IgD-negative memory B cell (primary cell): Measurements from ENCODE around the gene SQOR. TPM values are rescaled to one million over a fixed set of nuclear protein-coding genes. Genes with fewer than 3 reads are reported as not detected.
A peak's percentile ranks its signal among the peaks of the same experiment; 100 is the strongest.
"Not testable (repeated sequence)": the region's sequence is repeated elsewhere in the genome, so short reads cannot be mapped to it uniquely, and the experiment has no call there.

Experiments used
- H3K27ac Mint-ChIP-seq, 3 donors: one replicate each; pipeline ENCODE4 v1.8.0; 2020 to 2022; ENCODE audit warnings: mild to moderate bottlenecking in 3 of 3, mixed read lengths in 3 of 3, moderate library complexity in 1 of 3
- H3K27me3 Mint-ChIP-seq: one replicate; pipeline ENCODE4 v1.8.0; 2021; ENCODE audit warnings: mixed read lengths
- H3K36me3 Mint-ChIP-seq: one replicate; pipeline ENCODE4 v1.8.0; 2020; ENCODE audit warnings: mild to moderate bottlenecking, mixed read lengths
- H3K4me1 Mint-ChIP-seq, 3 donors: one replicate each; pipeline ENCODE4 v1.8.0; 2020 to 2022; ENCODE audit warnings: mixed read lengths in 3 of 3, mild to moderate bottlenecking in 1 of 3
- H3K4me3 Mint-ChIP-seq, 4 donors: one replicate each; pipeline ENCODE4 v1.8.0; 2020 to 2022; ENCODE audit warnings: mild to moderate bottlenecking in 4 of 4, mixed read lengths in 4 of 4, moderate library complexity in 3 of 4
- H3K9me3 Mint-ChIP-seq, 3 donors: one replicate each; pipeline ENCODE4 v1.8.0; 2020 to 2021; ENCODE audit warnings: mixed read lengths in 3 of 3, mild to moderate bottlenecking in 1 of 3
- polyA plus RNA-seq: library from polyadenylated mRNA; unstranded; fragments of 300-500 nt; fragmentation: Illumina TruSeq; gene quantifications from one replicate; pipeline ENCODE4 v1.2.3, GENCODE V29; 2021

SQOR gene
- polyA plus RNA-seq, 1 donor from 2014 or later: 62.6 TPM

GRCh38 chr15:45641999-45642932 is 7.4 kb downstream of the SQOR start:
- Mint-ChIP-seq H3K4me1 (peaks cover 26 to 51% (median 27%) of the 10 kb centered on the region in 3 donors), H3K27me3 (no peaks in the 10 kb centered on the region), H3K27ac (no peak overlapping the region), H3K4me3 (no peak overlapping the region), H3K36me3 (peaks cover 10% of the 10 kb centered on the region), H3K9me3 (no peaks in the 10 kb centered on the region)

DNA sequence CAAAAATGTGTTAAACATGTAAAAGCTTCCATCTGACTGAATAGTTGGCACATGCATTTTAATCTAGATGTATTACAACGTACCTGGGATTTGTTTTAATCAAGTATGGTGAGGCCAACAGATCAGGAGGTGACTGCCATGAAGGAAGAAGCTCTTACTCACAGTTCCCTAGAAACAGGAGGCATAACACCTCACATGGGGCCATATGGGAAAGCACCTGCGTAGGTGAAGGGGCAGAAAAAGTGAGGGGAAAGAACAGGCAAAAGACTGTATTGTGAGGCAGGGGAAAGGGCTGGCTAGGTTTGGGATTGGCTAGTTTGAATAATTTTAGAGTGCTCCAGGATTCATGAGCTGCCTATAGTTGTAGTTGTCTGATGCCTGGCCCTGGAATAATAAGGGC is 9.6 kb downstream of the SQOR start:
- H3K27ac Mint-ChIP-seq: no peak overlapping the region
- peaks cover 18 to 44% (median 26%) of the 10 kb centered on the region in 3 donors for H3K4me1 Mint-ChIP-seq
- H3K27me3 Mint-ChIP-seq: no peaks in the 10 kb centered on the region
- peaks cover 6% of the 10 kb centered on the region for H3K36me3 Mint-ChIP-seq
- peak overlapping the region in 1 of 4 donors; percentile 49 for H3K4me3 Mint-ChIP-seq
- no peaks in the 10 kb centered on the region for H3K9me3 Mint-ChIP-seq

- Mint-ChIP-seq H3K9me3 (no peaks in the 10 kb centered on the region), H3K4me1 (peaks cover 19 to 46% (median 25%) of the 10 kb centered on the region in 3 donors), H3K4me3 (peak overlapping the region in 1 of 4 donors; percentile 29)
Observed at GRCh38 chr15:45645026-45645980, 10.5 kb downstream of the SQOR start.

GRCh38 chr15:45646220-45646619 is 11.4 kb downstream of the SQOR start:
- Mint-ChIP-seq H3K9me3 (no peaks in the 10 kb centered on the region), H3K36me3 (peaks cover 7% of the 10 kb centered on the region), H3K4me3 (peak overlapping the region in 1 of 4 donors; percentile 31), H3K27ac (no peak overlapping the region), H3K27me3 (no peaks in the 10 kb centered on the region), H3K4me1 (peaks cover 20 to 48% (median 26%) of the 10 kb centered on the region in 3 donors)

More at GRCh38 chr15:45645026-45645980, 10.5 kb downstream of the SQOR start:
- H3K36me3 Mint-ChIP-seq: peaks cover 6% of the 10 kb centered on the region
- no peaks in the 10 kb centered on the region for H3K27me3 Mint-ChIP-seq
- peak overlapping the region in 1 of 3 donors; percentile 18 for H3K27ac Mint-ChIP-seq

DNA sequence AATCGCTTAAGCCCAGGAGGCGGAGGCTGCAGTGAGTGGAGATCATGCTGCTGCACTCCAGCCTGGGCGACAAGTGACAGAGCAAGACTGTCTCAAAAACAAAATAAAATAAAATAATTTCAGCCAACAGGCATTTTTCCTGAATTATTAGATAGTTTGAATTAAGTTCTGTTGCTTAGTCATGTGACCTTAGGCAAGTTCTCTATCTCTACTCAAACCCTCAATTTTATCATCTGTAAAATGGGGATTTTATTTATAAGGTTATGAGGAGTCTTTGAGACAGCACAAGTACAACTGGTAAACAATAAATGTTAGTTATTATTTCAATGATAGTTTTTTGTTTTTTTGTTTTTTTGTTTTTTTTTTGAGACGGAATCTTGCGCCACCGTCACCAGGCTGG is 13.0 kb downstream of the SQOR start:
- H3K36me3 Mint-ChIP-seq: peaks cover 14% of the 10 kb centered on the region
- H3K27me3 Mint-ChIP-seq: no peaks in the 10 kb centered on the region
- no peak overlapping the region for H3K27ac Mint-ChIP-seq
- no peaks in the 10 kb centered on the region for H3K9me3 Mint-ChIP-seq
- no peak overlapping the region for H3K4me3 Mint-ChIP-seq
- H3K4me1 Mint-ChIP-seq: peaks cover 16 to 47% (median 22%) of the 10 kb centered on the region in 3 donors

GRCh38 chr15:45648521-45649200 is 13.8 kb downstream of the SQOR start:
- H3K36me3 Mint-ChIP-seq: peaks cover 14% of the 10 kb centered on the region
- no peak overlapping the region for H3K27ac Mint-ChIP-seq
- peak overlapping the region in 1 of 4 donors; percentile 54 for H3K4me3 Mint-ChIP-seq
- no peaks in the 10 kb centered on the region for H3K9me3 Mint-ChIP-seq
- H3K27me3 Mint-ChIP-seq: no peaks in the 10 kb centered on the region
- H3K4me1 Mint-ChIP-seq: peaks cover 18 to 48% (median 28%) of the 10 kb centered on the region in 3 donors

- peaks cover 22 to 49% (median 28%) of the 10 kb centered on the region in 3 donors for H3K4me1 Mint-ChIP-seq
- not testable (repeated sequence) for H3K9me3 Mint-ChIP-seq, H3K27ac Mint-ChIP-seq, H3K27me3 Mint-ChIP-seq
- H3K36me3 Mint-ChIP-seq: peaks cover 14% of the 10 kb centered on the region
- peak overlapping the region in 1 of 4 donors; percentile 41 for H3K4me3 Mint-ChIP-seq
Observed at GRCh38 chr15:45650007-45650406, 15.2 kb downstream of the SQOR start.

- Mint-ChIP-seq H3K9me3 (peaks cover 0 to 2% (median 0%) of the 10 kb centered on the region in 3 donors), H3K36me3 (peaks cover 13% of the 10 kb centered on the region), H3K27ac (no peak overlapping the region), H3K27me3 (no peaks in the 10 kb centered on the region), H3K4me1 (peaks cover 20 to 43% (median 28%) of the 10 kb centered on the region in 3 donors), H3K4me3 (no peak overlapping the region)
Observed at GRCh38 chr15:45650889-45651525, 16.2 kb downstream of the SQOR start.

DNA sequence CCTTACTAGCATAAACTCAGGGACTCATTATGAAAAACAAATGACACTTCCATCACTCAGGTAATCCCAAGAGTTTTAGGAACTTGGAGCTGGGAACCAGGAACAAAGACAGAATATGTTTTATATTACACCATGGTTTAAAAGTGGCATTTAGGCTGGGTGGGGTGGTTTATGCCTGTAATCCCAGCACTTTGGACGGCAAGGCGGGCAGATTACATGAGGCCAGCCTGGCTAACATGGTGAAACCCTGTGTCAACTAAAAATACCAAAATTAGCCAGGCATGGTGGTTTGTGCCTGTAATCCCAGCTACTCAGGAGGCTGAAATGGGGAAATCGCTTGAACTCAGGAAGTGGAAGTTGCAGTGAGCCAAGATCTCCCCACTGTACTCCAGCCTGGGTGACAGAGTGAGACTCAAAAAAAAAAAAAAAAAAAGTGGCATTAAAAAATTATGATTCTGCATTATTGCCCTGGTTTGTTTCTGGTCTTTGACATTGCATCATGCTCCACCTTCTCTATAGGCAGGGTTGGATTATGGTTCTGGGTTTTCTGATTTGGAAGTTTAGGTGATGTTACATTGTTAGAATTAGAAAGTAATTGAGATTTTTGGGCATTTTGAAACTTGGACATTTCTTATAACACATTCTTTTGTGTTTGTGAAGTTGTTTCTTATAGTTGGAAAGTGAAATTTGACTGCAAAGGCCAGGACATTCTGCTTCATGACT is 19.0 kb downstream of the SQOR start:
- no peak overlapping the region for H3K27ac Mint-ChIP-seq
- H3K9me3 Mint-ChIP-seq: peaks cover 0 to 2% (median 0%) of the 10 kb centered on the region in 3 donors
- no peak overlapping the region for H3K4me3 Mint-ChIP-seq
- H3K27me3 Mint-ChIP-seq: no peaks in the 10 kb centered on the region
- H3K36me3 Mint-ChIP-seq: peaks cover 13% of the 10 kb centered on the region
- peaks cover 14 to 38% (median 24%) of the 10 kb centered on the region in 3 donors for H3K4me1 Mint-ChIP-seq

- H3K36me3 Mint-ChIP-seq: peaks cover 14% of the 10 kb centered on the region
- H3K4me1 Mint-ChIP-seq: peaks cover 11 to 34% (median 22%) of the 10 kb centered on the region in 3 donors
- H3K9me3 Mint-ChIP-seq: peaks cover 0 to 2% (median 0%) of the 10 kb centered on the region in 3 donors
- H3K27ac Mint-ChIP-seq: peak overlapping the region in 1 of 3 donors; percentile 1
- H3K27me3 Mint-ChIP-seq: no peaks in the 10 kb centered on the region
- H3K4me3 Mint-ChIP-seq: peak overlapping the region in 1 of 4 donors; percentile 46
Observed at GRCh38 chr15:45654749-45655148, 19.9 kb downstream of the SQOR start.

DNA sequence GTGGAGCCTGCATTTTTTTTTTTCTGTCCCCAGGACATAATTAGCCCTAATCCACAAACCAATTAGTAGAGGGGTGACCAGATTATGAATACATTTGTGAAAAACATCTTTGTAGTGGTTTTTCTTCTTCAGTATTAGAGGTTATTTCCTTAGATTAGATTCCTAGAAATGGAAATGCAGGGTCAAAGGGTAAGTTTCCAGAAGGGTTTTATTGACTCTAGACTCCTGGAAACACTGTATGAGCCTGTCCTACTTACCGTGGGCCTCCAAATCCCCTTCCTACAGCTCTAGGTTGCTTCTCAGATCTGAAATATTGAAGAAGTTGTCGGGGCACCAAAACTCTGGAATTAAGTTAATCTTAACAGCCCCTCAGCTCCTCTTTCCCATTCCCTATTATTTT is 22.4 kb downstream of the SQOR start:
- Mint-ChIP-seq H3K27ac (peak overlapping the region in 1 of 3 donors; percentile 59), H3K4me3 (no peak overlapping the region), H3K27me3 (no peaks in the 10 kb centered on the region), H3K4me1 (peaks cover 8 to 26% (median 17%) of the 10 kb centered on the region in 3 donors), H3K36me3 (peaks cover 11% of the 10 kb centered on the region), H3K9me3 (peaks cover 0 to 2% (median 0%) of the 10 kb centered on the region in 3 donors)

DNA sequence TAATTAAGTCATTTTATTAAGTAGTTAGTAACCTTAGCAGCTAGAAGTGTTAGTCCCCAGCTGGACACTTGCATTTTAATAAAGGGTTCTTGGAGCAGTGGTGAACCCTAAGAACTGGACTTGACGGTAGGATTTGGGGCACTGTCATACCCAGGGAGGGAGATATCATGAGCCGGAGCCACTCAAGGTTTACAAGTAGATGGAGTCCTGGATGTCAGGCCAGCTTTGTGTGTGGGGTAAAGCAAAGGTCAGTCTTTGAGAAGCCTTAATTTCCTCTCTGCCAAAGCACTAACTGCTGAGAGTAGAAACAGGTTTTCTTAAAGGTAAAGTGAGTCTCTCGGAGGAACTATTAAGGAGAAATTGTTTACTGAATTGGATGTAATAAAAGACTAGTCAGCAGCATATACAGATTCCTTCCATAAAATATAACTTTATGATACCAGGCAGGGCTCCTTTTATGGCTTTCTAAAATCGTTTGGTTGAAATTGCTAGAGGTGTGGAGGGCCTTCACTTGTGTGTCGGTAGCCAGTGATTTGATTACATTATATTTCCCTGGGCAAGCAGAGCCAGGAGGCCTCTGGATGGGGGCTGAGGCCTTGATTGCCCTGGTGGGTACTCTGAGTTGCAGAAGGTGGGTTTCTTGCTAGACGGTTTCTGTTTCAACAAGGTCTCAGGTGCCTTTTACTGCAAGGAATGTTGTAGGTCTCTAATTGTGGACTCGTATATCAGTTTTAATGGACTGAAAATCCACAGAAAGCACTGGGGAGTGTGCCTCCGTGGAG is 23.1 kb downstream of the SQOR start:
- peaks cover 12% of the 10 kb centered on the region for H3K36me3 Mint-ChIP-seq
- peaks cover 0 to 2% (median 0%) of the 10 kb centered on the region in 3 donors for H3K9me3 Mint-ChIP-seq
- H3K27ac Mint-ChIP-seq: no peak overlapping the region
- peaks cover 8 to 21% (median 14%) of the 10 kb centered on the region in 3 donors for H3K4me1 Mint-ChIP-seq
- no peaks in the 10 kb centered on the region for H3K27me3 Mint-ChIP-seq
- H3K4me3 Mint-ChIP-seq: no peak overlapping the region
